Measurements from ENCODE around the gene C9orf57. TPM values are rescaled to one million over a fixed set of nuclear protein-coding genes. Genes with fewer than 3 reads are reported as not detected.

Gene C9orf57, protein sequence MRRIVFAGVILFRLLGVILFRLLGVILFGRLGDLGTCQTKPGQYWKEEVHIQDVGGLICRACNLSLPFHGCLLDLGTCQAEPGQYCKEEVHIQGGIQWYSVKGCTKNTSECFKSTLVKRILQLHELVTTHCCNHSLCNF
- not detected in 2 replicates for total RNA-seq

DNA sequence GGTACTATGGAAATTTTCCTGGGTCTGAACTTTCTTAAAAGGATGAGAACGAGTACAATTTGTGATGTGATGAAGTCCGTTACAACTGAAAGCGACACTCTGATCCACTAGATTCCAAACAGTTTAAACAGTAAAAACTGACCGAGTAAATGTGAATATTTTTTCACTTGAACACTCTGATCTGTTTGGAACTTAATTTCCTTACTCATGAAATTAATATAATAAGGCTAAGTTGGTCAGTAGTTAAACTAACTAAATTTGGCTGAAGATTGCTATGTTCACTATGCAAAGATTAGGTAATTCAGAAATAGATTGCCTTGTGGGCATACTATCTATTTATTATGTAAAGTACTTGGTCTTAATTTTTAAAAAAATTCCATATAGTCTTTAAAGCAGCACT, at the start of gene C9orf57:
C9orf57 (minus strand) TSS at position 101 of the 400 bp plus-strand sequence. CDS start 1,282 bp downstream, outside the sequence.

Other genes with a start within 250 kb of the C9orf57 start
- gene ABHD17B, start 149.4 kb downstream of the C9orf57 start, total RNA-seq: 19.2 and 19.9 TPM in 2 replicates
- gene C9orf85, start 149.0 kb downstream of the C9orf57 start, total RNA-seq: 9.8 and 17.2 TPM in 2 replicates
- gene GDA, start 88.8 kb upstream of the C9orf57 start, total RNA-seq: not detected in 2 replicates

Data from regular cardiac myocyte (primary cell).